H9 (cell line): ENCODE measurements around the gene ATP13A2. TPM values are rescaled to one million over a fixed set of nuclear protein-coding genes. Genes with fewer than 3 reads are reported as not detected.
A peak's percentile ranks its signal among the peaks of the same experiment; 100 is the strongest.

Source experiments
- DNase-seq: peaks from one replicate; pipeline ENCODE4 v3.0.0-alpha.2; 2017
- H2AFZ ChIP-seq: one replicate; pipeline ENCODE4 v1.6.1; 2013; ENCODE audit warnings: mild to moderate bottlenecking, low read length, control low read depth, moderate library complexity
- H2AK5ac ChIP-seq: 2 replicates; pipeline ENCODE4 v1.6.1; 2013; ENCODE audit warnings: low read length, control low read depth, mixed read lengths; ENCODE audit not compliant: insufficient read length
- H2BK120ac ChIP-seq: one replicate; pipeline ENCODE4 v1.6.1; 2013; ENCODE audit warnings: low read depth, mild to moderate bottlenecking, low read length, control low read depth, inconsistent platforms; ENCODE audit not compliant: poor library complexity, severe bottlenecking
- H2BK12ac ChIP-seq: 2 replicates; pipeline ENCODE4 v1.6.1; 2013; ENCODE audit warnings: low read length, control low read depth, mixed read lengths, low read depth; ENCODE audit not compliant: insufficient read length
- H2BK15ac ChIP-seq: 2 replicates; pipeline ENCODE4 v1.6.1; 2013; ENCODE audit warnings: low read depth, low read length, control low read depth
- H2BK20ac ChIP-seq: one replicate; pipeline ENCODE4 v1.6.1; 2013; ENCODE audit warnings: low read depth, mild to moderate bottlenecking, low read length, control low read depth, inconsistent platforms; ENCODE audit not compliant: poor library complexity, severe bottlenecking
- H2BK5ac ChIP-seq: 2 replicates; pipeline ENCODE4 v1.6.1; 2013; ENCODE audit warnings: low read length, control low read depth, mixed read lengths; ENCODE audit not compliant: insufficient read length
- H3K14ac ChIP-seq: 2 replicates; pipeline ENCODE4 v1.6.1; 2013; ENCODE audit warnings: low read length, control low read depth; ENCODE audit not compliant: insufficient read depth
- H3K18ac ChIP-seq: 2 replicates; pipeline ENCODE4 v1.6.1; 2013; ENCODE audit warnings: low read depth, mild to moderate bottlenecking, mixed read lengths, low read length, control low read depth; ENCODE audit not compliant: insufficient read length
- H3K23ac ChIP-seq: 2 replicates; pipeline ENCODE4 v1.6.1; 2013; ENCODE audit warnings: low read length, control low read depth, mixed read lengths, low read depth; ENCODE audit not compliant: insufficient read length
- H3K23me2 ChIP-seq: 2 replicates; pipeline ENCODE4 v1.6.1; 2013; ENCODE audit warnings: low read depth, mild to moderate bottlenecking, mixed read lengths, low read length, control low read depth; ENCODE audit not compliant: insufficient read length, poor library complexity, severe bottlenecking
- H3K27ac ChIP-seq: 2 replicates; pipeline ENCODE4 v1.5.1; 2013; ENCODE audit warnings: low read length, control low read depth, mixed read lengths, low read depth; ENCODE audit not compliant: insufficient read length
- H3K27me3 ChIP-seq: 2 replicates; pipeline ENCODE4 v1.6.1; 2013; ENCODE audit warnings: low read length, control low read depth, inconsistent platforms; ENCODE audit not compliant: insufficient read depth
- H3K4ac ChIP-seq: 2 replicates; pipeline ENCODE4 v1.6.1; 2013; ENCODE audit warnings: low read depth, mild to moderate bottlenecking, control low read depth, inconsistent platforms, low read length, moderate library complexity
- H3K4me1 ChIP-seq: 2 replicates; pipeline ENCODE4 v1.6.1; 2013; ENCODE audit warnings: low read length, control low read depth, inconsistent platforms; ENCODE audit not compliant: insufficient read depth
- H3K4me2 ChIP-seq: 2 replicates; pipeline ENCODE4 v1.6.1; 2013; ENCODE audit warnings: low read length, control low read depth, mixed read lengths; ENCODE audit not compliant: insufficient read length, insufficient read depth
- H3K56ac ChIP-seq: 2 replicates; pipeline ENCODE4 v1.6.1; 2013; ENCODE audit warnings: low read depth, mild to moderate bottlenecking, mixed read lengths, low read length, control low read depth; ENCODE audit not compliant: insufficient read length
- H3K79me1 ChIP-seq: 2 replicates; pipeline ENCODE4 v1.6.1; 2013; ENCODE audit warnings: low read depth, mild to moderate bottlenecking, moderate library complexity, low read length, control low read depth, inconsistent platforms; ENCODE audit not compliant: insufficient read depth, poor library complexity, severe bottlenecking
- H3K79me2 ChIP-seq: 2 replicates; pipeline ENCODE4 v1.6.1; 2013; ENCODE audit warnings: low read length, control low read depth, inconsistent platforms; ENCODE audit not compliant: insufficient read depth
- H3K9ac ChIP-seq: 2 replicates; pipeline ENCODE4 v1.6.1; 2013; ENCODE audit warnings: low read length, control low read depth, mixed read lengths; ENCODE audit not compliant: insufficient read length; ENCODE audit errors: extremely low read depth
- H3K9me3 ChIP-seq: one replicate; pipeline ENCODE4 v1.6.1; 2013; ENCODE audit warnings: low read depth, low read length, inconsistent platforms; ENCODE audit not compliant: control insufficient read depth
- H3T11ph ChIP-seq: one replicate; pipeline ENCODE4 v1.6.1; 2013; ENCODE audit warnings: mild to moderate bottlenecking, low read length, control low read depth, inconsistent platforms
- H4K20me1 ChIP-seq: one replicate; pipeline ENCODE4 v1.6.1; 2013; ENCODE audit not compliant: control insufficient read depth, insufficient read length, insufficient read depth
- H4K5ac ChIP-seq: 2 replicates; pipeline ENCODE4 v1.6.1; 2013; ENCODE audit warnings: low read depth, mild to moderate bottlenecking, mixed read lengths, low read length, control low read depth; ENCODE audit not compliant: insufficient read length
- H4K8ac ChIP-seq: replicated peaks from 2 replicates; pipeline ENCODE4 v1.6.1; 2013; ENCODE audit warnings: low read length, control low read depth, mixed read lengths, low read depth; ENCODE audit not compliant: insufficient read length
- H4K91ac ChIP-seq: 2 replicates; pipeline ENCODE4 v1.6.1; 2013; ENCODE audit warnings: low read depth, mild to moderate bottlenecking, moderate library complexity, mixed read lengths, low read length, control low read depth; ENCODE audit not compliant: insufficient read length
- H3K27ac Mint-ChIP-seq, 3 experiments: 2 replicates in 2 of 3; 3 replicates in 1 of 3; pipeline ENCODE4 v1.8.0; 2020 to 2021; ENCODE audit warnings: mixed read lengths in 3 of 3, mild to moderate bottlenecking in 1 of 3, moderate library complexity in 1 of 3
- H3K27me3 Mint-ChIP-seq: 2 replicates; pipeline ENCODE4 v1.8.0; 2021; ENCODE audit warnings: low read depth, mild to moderate bottlenecking, moderate library complexity, mixed read lengths
- H3K36me3 Mint-ChIP-seq, 3 experiments: 2 replicates in 2 of 3; 3 replicates in 1 of 3; pipeline ENCODE4 v1.8.0; 2020 to 2021; ENCODE audit warnings: low read depth in 3 of 3, mixed read lengths in 3 of 3; ENCODE audit not compliant: insufficient read depth in 1 of 3
- H3K4me1 Mint-ChIP-seq, 2 experiments: 2 replicates each; pipeline ENCODE4 v1.8.0; 2020; ENCODE audit warnings: mixed read lengths in 2 of 2
- H3K4me3 Mint-ChIP-seq, 2 experiments: 2 replicates in 1 of 2; 3 replicates in 1 of 2; pipeline ENCODE4 v1.8.0; 2020 to 2021; ENCODE audit warnings: mild to moderate bottlenecking in 2 of 2, mixed read lengths in 2 of 2, moderate library complexity in 1 of 2
- H3K9me3 Mint-ChIP-seq, 2 experiments: 2 replicates in 1 of 2; 3 replicates in 1 of 2; pipeline ENCODE4 v1.8.0; 2020; ENCODE audit warnings: mild to moderate bottlenecking in 2 of 2, mixed read lengths in 2 of 2, moderate library complexity in 1 of 2
- CTCF ChIP-seq: fragments of 200-600 bp; sonication (generic); conservative IDR thresholded peaks from 3 replicates; pipeline ENCODE4 v1.8.0; 2021; ENCODE audit warnings: antibody characterized with exemption, mild to moderate bottlenecking
- WGBS: extraction: QIAGEN DNeasy Blood & Tissue Kit; methylation state at CpG from one replicate; pipeline ENCODE4 v1.1.7; 2013; ENCODE audit warnings: missing lambda C conversion rate, low lambda C conversion rate, mixed read lengths; ENCODE audit not compliant: insufficient read length; ENCODE audit errors: extremely low coverage; 5-methylcytosine and 5-hydroxymethylcytosine counted together
- total RNA-seq: library from RNA; stranded (reverse); gene quantifications from 2 replicates; pipeline ENCODE4 v1.2.1, GENCODE V29; 2021

ATP13A2 gene
- total RNA-seq, 1 experiment from 2014 or later = 53.6 TPM

- Histone ChIP-seq H2BK20ac (no peak overlapping the region), H4K91ac (no peak overlapping the region), H3K4ac (no peak overlapping the region), H3T11ph (no peak overlapping the region), H3K23me2 (no peaks in the 10 kb centered on the region), H3K79me1 (no peaks in the 10 kb centered on the region), H2BK12ac (no peak overlapping the region), H2AFZ (no peak overlapping the region), H3K9me3 (no peaks in the 10 kb centered on the region), H4K5ac (no peak overlapping the region), H2BK5ac (no peak overlapping the region), H3K18ac (no peak overlapping the region), H2AK5ac (no peak overlapping the region), H3K9ac (no peak overlapping the region), H3K4me1 (no peaks in the 10 kb centered on the region), H3K27me3 (no peaks in the 10 kb centered on the region), H3K56ac (no peak overlapping the region), H3K4me2 (no peak overlapping the region), H3K14ac (no peak overlapping the region), H3K23ac (no peak overlapping the region), H3K27ac (no peak overlapping the region), H4K20me1 (no peaks in the 10 kb centered on the region), H2BK15ac (no peak overlapping the region), H2BK120ac (no peak overlapping the region), H4K8ac (no peak overlapping the region), H3K79me2 (no peaks in the 10 kb centered on the region; the same call in 1 of the 2 replicates)
- no peak for DNase-seq
- Mint-ChIP-seq H3K36me3 (peaks cover 7 to 51% (median 33%) of the 10 kb centered on the region in 3 experiments; a peak in 6 of 7 replicates), H3K27me3 (no peaks in the 10 kb centered on the region), H3K9me3 (no peaks in the 10 kb centered on the region), H3K27ac (peak overlapping the region in 2 of 3 experiments; percentile 11 to 92; a peak in 2 of 7 replicates), H3K4me1 (peaks cover 3 to 7% of the 10 kb centered on the region in 2 experiments), H3K4me3 (no peak overlapping the region)
- no CpG with 5 or more reads among the region's 9 CpGs for WGBS
- peak; percentile 84 for TF ChIP-seq CTCF
Observed at GRCh38 chr1:17045634-17046333, 34.1 kb upstream of the ATP13A2 start.
